Peyer's patch (tissue), 4 donors: ENCODE results near the gene SNAPC4.

Experiments
- CTCF ChIP-seq, 6 experiments: fragments of 450-650 bp in 4 of 6; fragments of 200-600 bp in 2 of 6; sonication (generic) in 1 of 6; IDR thresholded peaks; one replicate each; pipeline ENCODE4 v1.5.1; 2017 to 2019; ENCODE audit warnings: antibody characterized with exemption in 6 of 6, mild to moderate bottlenecking in 3 of 6, moderate library complexity in 1 of 6
- POLR2A ChIP-seq, 2 donors: fragments of 450-650 bp; IDR thresholded peaks; one replicate each; pipeline ENCODE4 v1.5.1; 2017; ENCODE audit warnings: antibody characterized with exemption in 2 of 2, mild to moderate bottlenecking in 2 of 2, moderate library complexity in 2 of 2

GRCh38 chr9:136363949-136364748 lies 35.8 kb downstream of the SNAPC4 start:
- TF ChIP-seq POLR2A (IDR thresholded peaks at IDR 0.05) (no peak), CTCF (IDR thresholded peaks at IDR 0.05) (no peak)
